Measurements from ENCODE around the gene NRDC. TPM values are rescaled to one million over a fixed set of nuclear protein-coding genes. Genes with fewer than 3 reads are reported as not detected.
"Not testable (repeated sequence)": the region's sequence is repeated elsewhere in the genome, so short reads cannot be mapped to it uniquely, and the experiment has no call there.

The NRDC gene
- total and polyA plus RNA-seq, 2 experiments from 2014 or later, result 129 to 217 TPM

DNA sequence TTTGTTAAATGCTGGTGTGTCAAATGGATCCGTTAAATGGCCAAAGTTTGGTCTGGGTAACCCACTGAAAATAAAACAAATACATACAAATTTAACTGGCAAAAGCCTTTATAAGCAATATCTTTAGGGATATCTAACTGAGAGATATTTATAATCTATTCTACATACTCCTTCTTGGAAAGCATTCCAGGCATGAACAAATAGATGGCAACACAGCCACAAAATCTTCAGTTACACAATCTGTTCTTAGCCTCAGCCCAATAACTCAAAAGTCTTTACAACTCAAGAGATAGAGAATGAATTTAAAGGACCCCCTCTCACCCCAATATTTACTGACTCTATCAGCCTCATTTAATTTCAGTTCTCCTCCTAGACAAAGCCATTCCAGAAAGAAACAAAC, 58.7 kb downstream of the NRDC start:
- Histone ChIP-seq H3K9me2 (ENCODE audit: insufficient read depth) (no peaks in the 10 kb centered on the region), H3K4me2 (no peak overlapping the region), H3K4me3 (no peak overlapping the region), H3K27me3 (ENCODE audit: insufficient read depth) (no peaks in the 10 kb centered on the region), H3F3A (replicated peaks; ENCODE audit: low read depth) (no peaks in the 10 kb centered on the region), H3K79me2 (replicated peaks; ENCODE audit: insufficient read depth) (no peaks in the 10 kb centered on the region), H2AFZ (no peak overlapping the region), H3K4me1 (ENCODE audit: insufficient read depth) (no peaks in the 10 kb centered on the region), H4K20me1 (replicated peaks; ENCODE audit: insufficient read depth) (no peaks in the 10 kb centered on the region), H3K27ac (ENCODE audit: low read depth) (no peak overlapping the region), H3K36me3 (ENCODE audit: insufficient read depth) (peaks cover 12% of the 10 kb centered on the region; the same call in 1 of the 2 replicates)
- TF ChIP-seq, protein P1, sequence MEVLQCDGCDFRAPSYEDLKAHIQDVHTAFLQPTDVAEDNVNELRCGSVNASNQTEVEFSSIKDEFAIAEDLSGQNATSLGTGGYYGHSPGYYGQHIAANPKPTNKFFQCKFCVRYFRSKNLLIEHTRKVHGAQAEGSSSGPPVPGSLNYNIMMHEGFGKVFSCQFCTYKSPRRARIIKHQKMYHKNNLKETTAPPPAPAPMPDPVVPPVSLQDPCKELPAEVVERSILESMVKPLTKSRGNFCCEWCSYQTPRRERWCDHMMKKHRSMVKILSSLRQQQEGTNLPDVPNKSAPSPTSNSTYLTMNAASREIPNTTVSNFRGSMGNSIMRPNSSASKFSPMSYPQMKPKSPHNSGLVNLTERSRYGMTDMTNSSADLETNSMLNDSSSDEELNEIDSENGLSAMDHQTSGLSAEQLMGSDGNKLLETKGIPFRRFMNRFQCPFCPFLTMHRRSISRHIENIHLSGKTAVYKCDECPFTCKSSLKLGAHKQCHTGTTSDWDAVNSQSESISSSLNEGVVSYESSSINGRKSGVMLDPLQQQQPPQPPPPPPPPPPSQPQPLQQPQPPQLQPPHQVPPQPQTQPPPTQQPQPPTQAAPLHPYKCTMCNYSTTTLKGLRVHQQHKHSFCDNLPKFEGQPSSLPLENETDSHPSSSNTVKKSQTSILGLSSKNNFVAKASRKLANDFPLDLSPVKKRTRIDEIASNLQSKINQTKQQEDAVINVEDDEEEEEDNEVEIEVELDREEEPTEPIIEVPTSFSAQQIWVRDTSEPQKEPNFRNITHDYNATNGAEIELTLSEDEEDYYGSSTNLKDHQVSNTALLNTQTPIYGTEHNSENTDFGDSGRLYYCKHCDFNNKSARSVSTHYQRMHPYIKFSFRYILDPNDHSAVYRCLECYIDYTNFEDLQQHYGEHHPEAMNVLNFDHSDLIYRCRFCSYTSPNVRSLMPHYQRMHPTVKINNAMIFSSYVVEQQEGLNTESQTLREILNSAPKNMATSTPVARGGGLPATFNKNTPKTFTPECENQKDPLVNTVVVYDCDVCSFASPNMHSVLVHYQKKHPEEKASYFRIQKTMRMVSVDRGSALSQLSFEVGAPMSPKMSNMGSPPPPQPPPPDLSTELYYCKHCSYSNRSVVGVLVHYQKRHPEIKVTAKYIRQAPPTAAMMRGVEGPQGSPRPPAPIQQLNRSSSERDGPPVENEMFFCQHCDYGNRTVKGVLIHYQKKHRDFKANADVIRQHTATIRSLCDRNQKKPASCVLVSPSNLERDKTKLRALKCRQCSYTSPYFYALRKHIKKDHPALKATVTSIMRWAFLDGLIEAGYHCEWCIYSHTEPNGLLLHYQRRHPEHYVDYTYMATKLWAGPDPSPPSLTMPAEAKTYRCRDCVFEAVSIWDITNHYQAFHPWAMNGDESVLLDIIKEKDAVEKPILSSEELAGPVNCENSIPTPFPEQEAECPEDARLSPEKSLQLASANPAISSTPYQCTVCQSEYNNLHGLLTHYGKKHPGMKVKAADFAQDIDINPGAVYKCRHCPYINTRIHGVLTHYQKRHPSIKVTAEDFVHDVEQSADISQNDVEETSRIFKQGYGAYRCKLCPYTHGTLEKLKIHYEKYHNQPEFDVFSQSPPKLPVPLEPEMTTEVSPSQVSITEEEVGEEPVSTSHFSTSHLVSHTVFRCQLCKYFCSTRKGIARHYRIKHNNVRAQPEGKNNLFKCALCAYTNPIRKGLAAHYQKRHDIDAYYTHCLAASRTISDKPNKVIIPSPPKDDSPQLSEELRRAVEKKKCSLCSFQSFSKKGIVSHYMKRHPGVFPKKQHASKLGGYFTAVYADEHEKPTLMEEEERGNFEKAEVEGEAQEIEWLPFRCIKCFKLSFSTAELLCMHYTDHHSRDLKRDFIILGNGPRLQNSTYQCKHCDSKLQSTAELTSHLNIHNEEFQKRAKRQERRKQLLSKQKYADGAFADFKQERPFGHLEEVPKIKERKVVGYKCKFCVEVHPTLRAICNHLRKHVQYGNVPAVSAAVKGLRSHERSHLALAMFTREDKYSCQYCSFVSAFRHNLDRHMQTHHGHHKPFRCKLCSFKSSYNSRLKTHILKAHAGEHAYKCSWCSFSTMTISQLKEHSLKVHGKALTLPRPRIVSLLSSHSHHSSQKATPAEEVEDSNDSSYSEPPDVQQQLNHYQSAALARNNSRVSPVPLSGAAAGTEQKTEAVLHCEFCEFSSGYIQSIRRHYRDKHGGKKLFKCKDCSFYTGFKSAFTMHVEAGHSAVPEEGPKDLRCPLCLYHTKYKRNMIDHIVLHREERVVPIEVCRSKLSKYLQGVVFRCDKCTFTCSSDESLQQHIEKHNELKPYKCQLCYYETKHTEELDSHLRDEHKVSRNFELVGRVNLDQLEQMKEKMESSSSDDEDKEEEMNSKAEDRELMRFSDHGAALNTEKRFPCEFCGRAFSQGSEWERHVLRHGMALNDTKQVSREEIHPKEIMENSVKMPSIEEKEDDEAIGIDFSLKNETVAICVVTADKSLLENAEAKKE (CRISPR knock-in tag; IDR thresholded peaks at IDR 0.05), result no peak
- TF ChIP-seq CREB1 (CRISPR knock-in tag; IDR thresholded peaks at IDR 0.05; ENCODE audit: low read depth), result no peak
- no peak for TF ChIP-seq NANOG (IDR thresholded peaks at IDR 0.05; ENCODE audit: borderline replicate concordance)
- DNase-seq (ENCODE audit: low spot score), result no peak
- Mint-ChIP-seq H3K27me3 (ENCODE audit: insufficient read depth, low read depth, poor library complexity) (peaks cover 2% of the 10 kb centered on the region), H3K9me3 (no peaks in the 10 kb centered on the region), H3K27ac (no peak overlapping the region), H3K4me3 (no peak overlapping the region), H3K4me1 (no peaks in the 10 kb centered on the region), H3K36me3 (ENCODE audit: low read depth) (peaks cover 15% of the 10 kb centered on the region; the same call in 2 of the 3 replicates)
- no peak for ATAC-seq

DNA sequence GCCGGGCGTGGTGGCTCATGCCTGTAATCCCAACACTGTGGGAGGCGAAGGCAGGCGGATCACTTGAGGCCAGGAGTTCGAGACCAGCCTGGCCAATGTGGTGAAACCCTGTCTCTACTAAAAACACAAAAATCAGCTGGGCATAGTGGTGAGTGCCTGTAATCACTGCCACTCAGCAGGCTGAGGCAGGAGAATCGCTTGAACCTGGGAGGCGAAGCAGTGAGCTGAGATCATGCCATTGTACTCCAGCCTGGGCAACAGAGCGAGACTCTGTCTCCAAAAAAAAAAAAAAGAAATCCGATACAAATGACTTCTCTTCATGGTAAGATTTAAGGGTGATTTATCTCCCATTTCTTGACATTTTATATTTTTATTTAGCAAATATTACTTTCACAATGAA, 59.5 kb downstream of the NRDC start:
- not testable (repeated sequence) for H3K27me3 ChIP-seq (ENCODE audit: insufficient read depth); H3K4me3 Mint-ChIP-seq; H3K4me2 ChIP-seq; ATAC-seq; H2AFZ ChIP-seq; H3K9me2 ChIP-seq (ENCODE audit: insufficient read depth); DNase-seq (ENCODE audit: low spot score); H4K20me1 ChIP-seq (replicated peaks; ENCODE audit: insufficient read depth); H3K9me3 Mint-ChIP-seq; H3K79me2 ChIP-seq (replicated peaks; ENCODE audit: insufficient read depth); H3K4me1 ChIP-seq (ENCODE audit: insufficient read depth); H3F3A ChIP-seq (replicated peaks; ENCODE audit: low read depth); H3K27ac Mint-ChIP-seq; H3K4me1 Mint-ChIP-seq; H3K4me3 ChIP-seq; H3K27me3 Mint-ChIP-seq (ENCODE audit: insufficient read depth, low read depth, poor library complexity); H3K27ac ChIP-seq (ENCODE audit: low read depth)
- peaks cover 14% of the 10 kb centered on the region for H3K36me3 Mint-ChIP-seq (ENCODE audit: low read depth)
- peaks cover 17% of the 10 kb centered on the region; the same call in 1 of the 2 replicates for H3K36me3 ChIP-seq (ENCODE audit: insufficient read depth)

Measured in GM23338 (cell line).